Measurements from ENCODE around the gene RBCK1. TPM values are rescaled to one million over a fixed set of nuclear protein-coding genes. Genes with fewer than 3 reads are reported as not detected.

The RBCK1 gene
- total and polyA plus RNA-seq, 2 donors (not counting 1 experiment from before 2014, with no cell fraction given): 128 to 135 TPM

DNA sequence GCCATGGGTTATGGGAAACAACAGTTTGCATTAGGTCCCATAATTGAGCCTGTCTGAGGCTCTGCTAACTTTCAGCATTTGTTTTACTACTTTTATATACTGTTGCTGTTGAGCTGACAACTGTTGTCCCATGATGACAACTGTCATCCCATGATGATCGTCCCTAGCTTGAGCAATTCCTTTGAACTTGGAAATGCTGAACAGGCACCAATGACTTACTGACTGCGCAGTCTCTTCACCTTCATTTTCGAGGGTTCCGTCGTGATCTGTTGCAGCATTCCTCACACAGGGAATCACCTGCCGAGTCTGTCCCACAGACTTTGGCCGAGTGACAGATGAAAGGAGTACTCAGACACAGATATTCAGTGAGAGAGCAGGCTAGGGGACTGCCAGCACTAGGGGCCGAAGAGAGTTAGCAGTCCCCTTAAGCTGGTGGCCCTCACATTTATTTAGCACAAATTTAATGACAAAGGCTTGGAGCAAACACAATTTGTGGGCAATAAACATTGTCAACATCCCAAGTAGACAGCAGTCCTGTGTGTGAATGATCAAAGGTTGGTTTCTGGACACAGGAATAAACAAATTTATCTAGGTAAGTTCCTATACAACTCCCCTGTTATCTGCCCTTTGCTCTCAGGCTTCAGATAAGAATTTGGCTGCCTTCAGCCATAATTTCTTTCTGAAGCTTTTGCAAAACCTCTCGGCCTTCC is 64.2 kb downstream of the RBCK1 start:
- H4K20me1 ChIP-seq (ENCODE audit: control insufficient read depth, insufficient read depth, low read length, poor library complexity, severe bottlenecking): no peaks in the 10 kb centered on the region
- H3K36me3 ChIP-seq (replicated peaks in 1 of 2; ENCODE audit: control extremely low read depth in 1 of 2, control insufficient read depth in 1 of 2, extremely low read depth in 1 of 2, insufficient read depth in 2 of 2, low read length in 1 of 2): peaks cover 0 to 2% of the 10 kb centered on the region in 2 experiments
- no peak overlapping the region for H3K9ac ChIP-seq (ENCODE audit: low read length)
- no peak for DNase-seq
- peaks cover 0 to 13% (median 6%) of the 10 kb centered on the region in 3 donors for H3K9me3 ChIP-seq (ENCODE audit: control extremely low read depth in 1 of 3, control insufficient read depth in 2 of 3, insufficient read depth in 1 of 3, low read length in 2 of 3)
- Mint-ChIP-seq H3K9me3 (ENCODE audit: insufficient read depth) (no peaks in the 10 kb centered on the region), H3K4me1 (peaks cover 7% of the 10 kb centered on the region), H3K27me3 (peaks cover 21% of the 10 kb centered on the region), H3K27ac (no peak overlapping the region), H3K4me3 (no peak overlapping the region)
- intact Hi-C loops (cut with micrococcal nuclease): no loop called here
- ChIA-PET POLR2A (no interaction called here), CTCF (interaction anchor here (1.0 to 1.2 kb wide), 2 partner anchors 10 to 118 kb away, joined by 3 to 4 read pairs; partner anchors contain the start of gene TBC1D20)
- H2AFZ ChIP-seq (ENCODE audit: insufficient read depth, low read depth, low read length, poor library complexity, severe bottlenecking): no peak overlapping the region
- no peaks in the 10 kb centered on the region for H3K79me2 ChIP-seq (ENCODE audit: control insufficient read depth, insufficient read depth, low read length)
- 100% methylated on average over 9 of the region's 9 CpGs for WGBS (ENCODE audit: insufficient coverage)
- H3K27ac ChIP-seq (ENCODE audit: low read length in 2 of 2): no peak overlapping the region
- H3K27me3 ChIP-seq (replicated peaks in 1 of 4; ENCODE audit: control extremely low read depth in 1 of 4, control insufficient read depth in 3 of 4, insufficient read depth in 4 of 4, low read length in 3 of 4): peaks cover 0 to 5% (median 1%) of the 10 kb centered on the region in 4 experiments
- H3K4me3 ChIP-seq (ENCODE audit: control extremely low read depth in 1 of 5, extremely low read depth in 1 of 5, insufficient read depth in 1 of 5, low read depth in 2 of 5, low read length in 4 of 5): no peak overlapping the region
- no peak overlapping the region for H3K4me2 ChIP-seq (replicated peaks; ENCODE audit: low read depth, low read length, poor library complexity, severe bottlenecking)
- ATAC-seq (ENCODE audit: low read depth): no peak
- peaks cover 0 to 8% of the 10 kb centered on the region in 2 donors for H3K4me1 ChIP-seq (ENCODE audit: control insufficient read depth in 2 of 2, insufficient read depth in 2 of 2, low read length in 2 of 2)
- TF ChIP-seq, protein P1, sequence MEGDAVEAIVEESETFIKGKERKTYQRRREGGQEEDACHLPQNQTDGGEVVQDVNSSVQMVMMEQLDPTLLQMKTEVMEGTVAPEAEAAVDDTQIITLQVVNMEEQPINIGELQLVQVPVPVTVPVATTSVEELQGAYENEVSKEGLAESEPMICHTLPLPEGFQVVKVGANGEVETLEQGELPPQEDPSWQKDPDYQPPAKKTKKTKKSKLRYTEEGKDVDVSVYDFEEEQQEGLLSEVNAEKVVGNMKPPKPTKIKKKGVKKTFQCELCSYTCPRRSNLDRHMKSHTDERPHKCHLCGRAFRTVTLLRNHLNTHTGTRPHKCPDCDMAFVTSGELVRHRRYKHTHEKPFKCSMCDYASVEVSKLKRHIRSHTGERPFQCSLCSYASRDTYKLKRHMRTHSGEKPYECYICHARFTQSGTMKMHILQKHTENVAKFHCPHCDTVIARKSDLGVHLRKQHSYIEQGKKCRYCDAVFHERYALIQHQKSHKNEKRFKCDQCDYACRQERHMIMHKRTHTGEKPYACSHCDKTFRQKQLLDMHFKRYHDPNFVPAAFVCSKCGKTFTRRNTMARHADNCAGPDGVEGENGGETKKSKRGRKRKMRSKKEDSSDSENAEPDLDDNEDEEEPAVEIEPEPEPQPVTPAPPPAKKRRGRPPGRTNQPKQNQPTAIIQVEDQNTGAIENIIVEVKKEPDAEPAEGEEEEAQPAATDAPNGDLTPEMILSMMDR (IDR thresholded peaks at IDR 0.05): no peak
- TF ChIP-seq EZH2 (IDR thresholded peaks at IDR 0.05; ENCODE audit: borderline replicate concordance, insufficient read depth, low read depth, low read length, poor library complexity, severe bottlenecking): no peak

- peaks cover 0 to 3% (median 0%) of the 10 kb centered on the region in 4 experiments for H3K27me3 ChIP-seq (replicated peaks in 1 of 4; ENCODE audit: control extremely low read depth in 1 of 4, control insufficient read depth in 3 of 4, insufficient read depth in 4 of 4, low read length in 3 of 4)
- intact Hi-C loops (cut with micrococcal nuclease): no loop called here
- DNase-seq (peak; percentile 14), ATAC-seq (ENCODE audit: low read depth) (no peak)
- no peaks in the 10 kb centered on the region for H4K20me1 ChIP-seq (ENCODE audit: control insufficient read depth, insufficient read depth, low read length, poor library complexity, severe bottlenecking)
- H3K9ac ChIP-seq (ENCODE audit: low read length): no peak overlapping the region
- H3K36me3 ChIP-seq (replicated peaks in 1 of 2; ENCODE audit: control extremely low read depth in 1 of 2, control insufficient read depth in 1 of 2, extremely low read depth in 1 of 2, insufficient read depth in 2 of 2, low read length in 1 of 2): peaks cover 0 to 6% of the 10 kb centered on the region in 2 experiments
- H3K4me3 Mint-ChIP-seq: no peak overlapping the region
- H3K9me3 Mint-ChIP-seq (ENCODE audit: insufficient read depth): no peaks in the 10 kb centered on the region
- H3K27ac Mint-ChIP-seq: no peak overlapping the region
- peaks cover 0 to 8% of the 10 kb centered on the region in 2 donors for H3K4me1 ChIP-seq (ENCODE audit: control insufficient read depth in 2 of 2, insufficient read depth in 2 of 2, low read length in 2 of 2)
- H3K79me2 ChIP-seq (ENCODE audit: control insufficient read depth, insufficient read depth, low read length): no peaks in the 10 kb centered on the region
- 50% methylated on average over 1 of the region's 1 CpG for WGBS (ENCODE audit: insufficient coverage)
- ChIA-PET POLR2A (no interaction called here), CTCF (interaction anchor here (1.0 kb wide), 1 partner anchor 11 kb away, joined by 3 read pairs; the partner anchor contains the start of gene TBC1D20)
- no peak overlapping the region for H3K4me2 ChIP-seq (replicated peaks; ENCODE audit: low read depth, low read length, poor library complexity, severe bottlenecking)
- peaks cover 7% of the 10 kb centered on the region for H3K4me1 Mint-ChIP-seq
- no peak overlapping the region for H3K4me3 ChIP-seq (ENCODE audit: control extremely low read depth in 1 of 5, extremely low read depth in 1 of 5, insufficient read depth in 1 of 5, low read depth in 2 of 5, low read length in 4 of 5)
- H3K27me3 Mint-ChIP-seq: peaks cover 17% of the 10 kb centered on the region
- TF ChIP-seq EZH2 (IDR thresholded peaks at IDR 0.05; ENCODE audit: borderline replicate concordance, insufficient read depth, low read depth, low read length, poor library complexity, severe bottlenecking): no peak
- TF ChIP-seq, protein P1 (IDR thresholded peaks at IDR 0.05): no peak
- no peak overlapping the region for H3K27ac ChIP-seq (ENCODE audit: low read length in 2 of 2)
- peaks cover 0 to 13% (median under 1%) of the 10 kb centered on the region in 3 donors for H3K9me3 ChIP-seq (ENCODE audit: control extremely low read depth in 1 of 3, control insufficient read depth in 2 of 3, insufficient read depth in 1 of 3, low read length in 2 of 3)
- H2AFZ ChIP-seq (ENCODE audit: insufficient read depth, low read depth, low read length, poor library complexity, severe bottlenecking): no peak overlapping the region
These were observed 64.8 kb downstream of the RBCK1 start for GRCh38 chr20:472889-473292.

Measured in B cell (primary cell).